Cortex of kidney (tissue), 1 donor: ENCODE data around the gene HOXB13.

Source experiments
- DNase-seq: peaks from one replicate; lab custom pipeline; 2025; lab: John Stamatoyannopoulos, UW

Gene HOXB13

GRCh38 chr17:48728232-48729231 is at the start of gene HOXB13:
Gene HOXB13, minus strand, starts transcription at chr17:48728750. Its CDS starts 157 bp downstream, at chr17:48728593.
- DNase-seq = no peak

GRCh38 chr17:48776602-48777001 is 48.1 kb upstream of the HOXB13 start:
- DNase-seq = no peak

- no peak for DNase-seq
Measured at GRCh38 chr17:48773245-48773644, 44.7 kb upstream of the HOXB13 start.

GRCh38 chr17:48770954-48771353 is 42.4 kb upstream of the HOXB13 start:
- no peak for DNase-seq

- no peak for DNase-seq
Measured at GRCh38 chr17:48769009-48769675, 40.6 kb upstream of the HOXB13 start.

GRCh38 chr17:48767263-48767774 is 38.8 kb upstream of the HOXB13 start:
- DNase-seq = no peak

GRCh38 chr17:48761114-48761513 is 32.6 kb upstream of the HOXB13 start:
- DNase-seq = no peak

GRCh38 chr17:48760411-48760810 is 31.9 kb upstream of the HOXB13 start:
- no peak for DNase-seq

GRCh38 chr17:48759288-48759687 is 30.7 kb upstream of the HOXB13 start:
- DNase-seq = no peak

GRCh38 chr17:48757524-48757961 is 29.0 kb upstream of the HOXB13 start:
- DNase-seq = no peak

- DNase-seq = no peak
Measured at GRCh38 chr17:48756830-48757251, 28.3 kb upstream of the HOXB13 start.

- DNase-seq = no peak
Measured at GRCh38 chr17:48755356-48755755, 26.8 kb upstream of the HOXB13 start.

GRCh38 chr17:48754500-48755261 is 26.1 kb upstream of the HOXB13 start:
- DNase-seq = no peak

- DNase-seq = no peak
Measured at GRCh38 chr17:48753794-48754499, 25.4 kb upstream of the HOXB13 start.

GRCh38 chr17:48752399-48753288 is 24.1 kb upstream of the HOXB13 start:
- DNase-seq = no peak

GRCh38 chr17:48751733-48752398 is 23.3 kb upstream of the HOXB13 start:
- no peak for DNase-seq

- no peak for DNase-seq
Measured at GRCh38 chr17:48751172-48751571, 22.6 kb upstream of the HOXB13 start.

GRCh38 chr17:48749621-48750553 is 21.3 kb upstream of the HOXB13 start:
- DNase-seq = no peak
